ENCODE measurements around the gene DLL1.

Gene DLL1

DNA sequence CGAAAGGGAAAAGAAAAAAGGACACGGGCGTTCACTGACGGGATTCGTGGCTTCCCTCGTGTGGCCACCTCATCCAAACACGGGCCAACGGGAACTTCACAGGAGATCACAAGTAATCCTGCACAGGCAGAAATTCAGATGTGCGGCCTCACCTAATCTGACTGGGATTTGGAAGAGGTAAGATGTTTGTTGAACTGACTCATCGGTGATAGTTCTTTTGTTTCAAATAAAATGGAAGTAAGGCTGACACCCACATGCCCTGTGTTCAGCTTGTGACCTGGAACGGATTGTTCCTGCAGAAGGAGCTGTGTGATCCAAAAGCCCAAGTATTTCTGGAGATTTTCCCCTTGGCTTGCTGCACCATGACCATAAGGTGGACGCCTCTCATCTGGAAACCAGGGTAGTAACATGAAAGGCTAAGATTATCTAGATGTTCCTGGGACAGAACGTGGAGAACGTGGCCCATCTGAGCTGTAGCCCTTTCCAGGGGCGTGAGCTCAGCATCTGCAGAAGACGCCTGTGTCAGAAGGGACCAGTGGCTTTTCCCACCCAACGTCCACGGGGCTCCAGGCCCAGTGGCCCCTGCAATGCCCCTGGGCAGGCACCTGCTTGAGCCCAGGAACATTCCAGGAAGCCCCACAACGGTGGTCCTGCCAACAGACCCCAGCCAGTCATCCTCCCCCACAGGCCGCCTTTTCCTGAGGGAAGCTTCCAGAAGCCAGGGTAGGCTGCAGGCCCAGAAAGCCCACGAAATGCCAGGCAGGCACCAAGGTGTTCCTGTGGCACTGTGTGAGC, 39.7 kb downstream of the DLL1 start:
- no peak for ATAC-seq
- no peak for DNase-seq

DNA sequence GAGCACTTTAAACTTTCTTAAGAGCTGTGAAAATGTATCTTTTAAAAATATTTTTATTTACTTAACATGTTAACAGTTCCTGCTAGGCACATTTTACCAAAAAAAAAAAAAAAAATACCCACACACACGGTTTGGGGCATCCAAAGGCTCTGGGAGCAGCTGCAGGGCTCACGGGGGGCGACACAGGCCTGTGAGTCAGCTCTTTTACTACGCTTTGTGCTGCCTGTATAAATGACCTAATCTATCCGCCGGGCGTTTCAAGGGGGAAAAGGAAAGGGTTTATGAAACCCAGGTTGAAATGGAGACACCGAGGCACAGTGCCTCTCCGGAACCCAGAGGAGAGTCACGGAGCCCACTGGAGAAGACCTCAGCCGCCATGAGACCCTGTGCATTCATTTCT, 40.4 kb downstream of the DLL1 start:
- no peak for ATAC-seq
- DNase-seq: no peak

DNA sequence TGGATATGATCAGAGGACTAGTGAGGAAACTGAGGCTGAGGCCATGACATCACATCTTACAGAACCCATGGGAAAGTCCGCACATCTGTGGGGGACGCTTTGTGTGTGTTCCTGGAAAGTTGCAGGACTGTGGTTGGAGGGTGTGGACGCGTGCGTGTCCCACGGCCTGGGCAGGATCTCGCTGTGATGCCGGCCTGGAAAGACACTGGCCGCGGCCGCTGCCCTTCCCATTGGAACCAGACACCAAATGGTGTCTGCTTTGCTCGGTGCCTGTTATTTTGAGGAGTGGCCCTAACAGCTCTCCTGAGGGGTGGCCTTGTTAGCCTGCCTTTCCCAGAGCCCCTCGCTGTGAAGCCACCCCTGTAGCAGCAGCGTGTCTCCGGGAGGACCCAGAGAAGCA, 41.1 kb downstream of the DLL1 start:
- DNase-seq: no peak
- ATAC-seq: no peak

DNA sequence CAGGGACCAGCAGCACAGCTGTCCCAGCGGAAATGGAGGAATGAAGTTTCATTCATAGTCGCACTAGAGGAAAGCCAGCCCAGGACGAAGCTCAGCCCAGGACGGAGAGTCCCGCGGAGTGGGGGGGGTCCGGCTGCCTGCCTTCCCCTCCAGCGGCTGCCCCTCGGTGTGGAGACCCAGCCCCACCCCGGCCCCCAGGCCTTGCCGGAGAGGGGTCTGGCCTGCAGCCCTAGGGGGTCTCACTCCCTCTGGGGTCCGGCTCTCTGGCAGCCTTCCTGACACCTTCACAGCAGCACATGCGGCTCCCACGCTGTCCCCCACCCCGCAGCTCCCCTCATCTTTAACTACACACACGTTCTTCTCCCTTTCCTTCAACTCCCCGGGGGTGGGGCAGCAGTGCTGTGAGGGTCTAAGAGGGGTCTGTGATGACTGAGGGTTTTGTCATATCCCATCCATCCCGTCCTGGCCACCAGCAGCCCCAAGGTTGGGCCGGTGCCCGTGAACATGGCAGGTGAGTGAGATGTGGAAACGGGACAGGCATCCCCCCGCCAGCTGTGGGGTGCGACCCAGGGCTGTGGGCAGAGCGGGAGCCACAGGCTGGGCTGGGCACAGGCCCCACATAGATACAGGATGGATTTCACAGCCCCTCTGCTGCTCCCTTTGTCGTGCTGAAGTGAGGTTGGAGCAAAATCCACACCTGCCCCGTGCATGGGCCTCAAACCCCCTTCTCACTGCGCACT, 41.8 kb downstream of the DLL1 start:
- DNase-seq: no peak
- no peak for ATAC-seq

DNA sequence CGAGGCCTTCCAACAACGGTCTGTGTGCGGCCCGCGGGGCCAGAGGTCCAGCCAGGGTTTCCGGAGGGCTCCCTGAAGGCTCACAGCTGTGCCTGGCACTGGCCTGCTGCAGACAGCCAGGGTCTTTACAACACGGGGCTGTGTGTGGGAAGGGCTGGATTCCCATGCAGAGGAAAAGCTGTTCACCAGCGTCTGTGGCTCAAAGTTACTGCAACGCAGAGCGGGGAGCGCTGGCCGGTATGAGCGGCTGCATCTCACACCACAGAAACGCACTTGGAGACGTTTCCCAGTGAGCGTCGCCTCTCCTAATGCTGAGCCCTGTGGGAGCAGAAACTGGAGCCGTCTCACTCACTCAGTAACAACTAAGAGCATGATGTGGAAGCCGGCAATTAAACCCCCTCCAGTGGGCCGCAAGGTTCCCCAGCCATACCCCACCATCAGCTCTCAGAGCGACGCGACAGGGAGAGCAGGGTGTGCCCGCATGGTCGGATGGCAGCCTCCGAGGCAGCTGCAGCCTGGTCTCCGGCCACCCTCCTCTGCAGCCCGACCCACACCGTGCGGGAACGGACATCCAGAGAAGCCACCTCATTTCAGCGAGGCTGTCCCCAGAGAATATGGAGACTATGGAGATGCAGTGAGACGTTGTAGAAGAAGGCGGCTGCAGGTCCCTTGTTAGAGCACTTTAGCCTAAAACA, 42.6 kb downstream of the DLL1 start:
- DNase-seq (no peak), ATAC-seq (no peak)

DNA sequence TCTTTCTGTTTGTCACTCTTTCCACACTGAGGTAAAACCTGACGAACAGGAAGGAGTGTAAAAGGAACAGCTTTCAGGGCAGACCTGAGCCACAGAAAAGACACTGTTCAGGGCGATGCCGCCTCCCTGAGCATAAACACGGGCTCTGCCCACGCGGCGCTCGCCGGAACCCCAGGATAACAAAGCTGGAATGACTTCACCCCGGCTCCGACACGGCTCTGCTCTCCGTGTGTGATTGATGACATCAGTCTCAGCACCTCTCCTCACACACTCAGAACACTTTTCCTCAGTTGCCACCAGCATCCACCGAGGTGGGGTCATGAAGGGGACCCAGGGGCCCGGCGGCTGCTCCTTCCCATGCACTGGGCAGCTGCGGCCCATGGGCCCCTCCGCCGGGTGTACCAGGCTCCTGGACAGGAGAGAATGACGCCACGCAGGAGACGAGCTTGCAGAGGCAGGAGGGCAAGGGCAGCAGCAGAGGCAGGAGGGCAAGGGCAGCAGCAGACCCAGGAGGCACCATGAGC, 43.6 kb downstream of the DLL1 start:
- DNase-seq (no peak), ATAC-seq (no peak)

DNA sequence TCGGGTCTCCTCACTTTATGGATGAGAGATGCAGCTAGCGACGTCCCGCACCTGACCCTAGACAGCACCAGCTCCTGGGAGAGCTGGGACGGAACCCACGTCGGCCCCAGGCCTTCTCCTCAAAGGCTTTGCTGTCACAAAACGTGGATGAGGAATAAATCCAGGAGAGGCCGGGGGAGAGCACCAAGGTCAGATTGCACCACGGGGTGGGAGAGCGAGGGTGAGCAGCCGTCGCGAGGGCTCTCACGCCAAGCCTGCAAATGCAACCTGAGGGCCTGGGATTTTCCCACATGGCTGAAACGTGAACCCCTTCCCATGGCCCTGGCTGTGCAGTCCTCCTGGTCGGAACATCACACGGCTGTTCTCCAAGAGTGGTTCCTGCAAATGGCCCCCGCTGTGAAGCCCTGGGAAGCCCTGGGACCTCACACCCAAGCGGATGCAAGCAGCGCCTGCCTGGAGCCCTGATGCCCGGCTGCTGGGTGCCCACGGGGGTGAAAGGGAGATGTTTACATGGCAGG, 45.3 kb downstream of the DLL1 start:
- ATAC-seq (no peak), DNase-seq (no peak)

DNA sequence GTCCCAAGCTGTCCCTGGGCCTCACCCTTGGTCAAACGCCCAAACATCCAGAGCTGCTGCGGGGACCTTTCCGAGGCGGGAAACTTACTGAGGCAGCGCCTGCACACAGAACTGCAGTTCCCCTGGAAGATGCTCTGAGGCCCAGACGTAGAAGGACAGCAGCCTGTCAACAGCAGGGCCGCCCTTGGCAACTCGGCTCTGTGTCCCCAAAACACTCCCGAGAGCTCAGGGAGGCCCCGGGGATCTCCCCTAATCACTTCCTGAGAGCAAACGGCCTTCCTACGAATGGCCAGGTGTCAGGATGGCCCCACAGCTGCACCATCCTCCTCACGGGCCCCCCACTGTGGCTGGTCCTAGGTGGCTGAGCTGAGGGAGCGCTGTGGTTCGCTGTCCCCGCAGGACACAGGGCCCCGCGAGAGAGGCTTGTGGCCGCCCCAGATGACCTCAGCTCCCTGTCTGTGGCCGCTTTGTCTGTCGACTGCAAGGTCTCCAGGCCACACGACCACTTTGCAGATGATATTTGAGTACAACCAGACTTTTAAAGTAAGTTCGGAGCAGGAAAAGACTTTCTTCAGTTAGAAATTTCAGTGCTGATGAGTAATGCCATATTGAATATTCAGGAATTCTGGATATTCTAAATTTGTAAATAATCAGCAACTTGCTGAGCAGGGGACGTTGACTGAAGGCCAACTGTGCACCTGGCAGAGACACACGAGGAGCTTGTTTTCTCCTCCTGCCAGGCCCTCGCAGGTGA, 46.0 kb downstream of the DLL1 start:
- ATAC-seq: no peak
- DNase-seq: no peak

DNA sequence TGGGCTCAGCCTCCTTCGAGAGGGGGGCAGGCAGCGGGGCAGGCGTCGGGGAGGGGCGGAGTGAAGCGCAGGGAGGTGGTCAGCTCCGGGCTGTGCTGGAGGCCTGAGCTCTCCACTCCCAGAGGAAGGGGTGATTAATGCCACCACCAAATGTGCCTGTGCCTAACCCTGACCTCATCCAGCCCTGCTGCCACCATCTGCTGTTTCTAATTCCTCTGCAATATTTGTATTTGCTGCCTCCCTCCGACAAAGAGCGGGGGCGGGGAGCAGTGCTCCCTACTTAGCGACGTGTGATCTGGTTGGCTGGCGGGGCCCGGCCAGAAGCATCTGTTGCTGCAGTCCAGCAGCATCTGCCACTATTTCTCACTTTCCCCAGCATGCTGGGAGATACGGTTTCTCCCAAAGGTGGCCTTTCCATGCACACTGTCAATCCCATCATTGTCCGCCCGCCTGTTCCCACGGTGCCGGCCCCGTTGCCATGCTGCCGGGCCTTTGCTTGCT, 47.0 kb downstream of the DLL1 start:
- DNase-seq (no peak), ATAC-seq (no peak)

DNA sequence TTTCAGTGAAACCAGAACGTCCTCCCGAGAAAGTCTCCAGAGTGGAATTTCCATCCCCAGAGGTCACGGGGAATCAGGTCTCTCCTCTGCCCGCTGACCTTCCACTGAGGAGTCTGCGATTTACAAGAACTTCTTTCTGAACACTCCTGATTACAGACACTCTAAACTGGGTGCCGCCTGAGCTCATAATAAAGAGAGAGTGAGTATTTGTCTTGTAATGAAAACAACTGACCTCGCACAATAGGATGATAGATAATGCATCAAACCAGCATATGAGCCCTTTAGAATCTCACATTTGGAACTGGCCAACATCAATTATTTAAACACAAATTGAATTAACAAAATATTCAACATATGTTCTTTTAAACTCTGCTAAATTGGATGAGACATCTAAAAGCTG, 47.5 kb downstream of the DLL1 start:
- ATAC-seq: no peak

DNA sequence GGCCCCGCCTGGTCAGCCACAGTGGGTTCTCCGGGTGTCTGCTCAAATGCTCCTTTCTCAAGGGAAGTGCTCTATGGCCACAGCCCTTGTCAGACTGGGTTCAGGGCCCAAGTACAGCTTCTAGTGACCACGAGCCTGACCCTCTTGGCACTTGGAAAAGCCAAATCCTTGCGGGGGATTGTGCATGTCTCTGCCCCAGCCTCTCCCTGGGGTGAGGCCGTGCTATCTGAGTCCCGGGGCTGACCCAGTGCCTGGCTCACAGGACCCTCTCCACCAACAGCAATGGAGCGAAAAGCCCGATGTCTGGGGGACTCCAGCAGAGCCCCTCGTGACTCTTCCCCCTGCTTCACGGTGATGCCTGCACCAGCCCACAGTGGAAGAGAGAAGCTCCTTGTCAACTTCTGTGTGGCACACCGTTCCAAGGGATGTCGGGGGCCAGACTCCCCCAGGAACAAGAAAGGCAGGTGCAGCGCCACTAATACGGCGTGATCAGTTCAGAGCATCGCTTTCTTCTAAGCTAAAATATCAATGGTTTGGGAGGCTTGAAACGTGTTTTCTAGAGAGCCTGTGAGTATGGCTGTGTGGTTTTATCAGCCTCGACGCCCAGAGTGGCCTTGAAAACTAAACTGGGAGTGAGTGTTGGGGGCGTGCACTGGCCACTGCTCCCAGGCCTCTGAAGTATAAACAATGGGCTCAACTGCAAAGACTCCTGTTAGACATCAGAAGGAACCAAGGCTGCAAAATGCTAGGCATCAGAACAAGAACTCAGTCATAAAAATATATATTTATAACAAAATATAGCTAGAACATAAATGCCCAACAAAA, 51.9 kb downstream of the DLL1 start:
- no peak for DNase-seq
- no peak for ATAC-seq

More for the DNA sequence above, 47.5 kb downstream of the DLL1 start:
- no peak for DNase-seq

DNA sequence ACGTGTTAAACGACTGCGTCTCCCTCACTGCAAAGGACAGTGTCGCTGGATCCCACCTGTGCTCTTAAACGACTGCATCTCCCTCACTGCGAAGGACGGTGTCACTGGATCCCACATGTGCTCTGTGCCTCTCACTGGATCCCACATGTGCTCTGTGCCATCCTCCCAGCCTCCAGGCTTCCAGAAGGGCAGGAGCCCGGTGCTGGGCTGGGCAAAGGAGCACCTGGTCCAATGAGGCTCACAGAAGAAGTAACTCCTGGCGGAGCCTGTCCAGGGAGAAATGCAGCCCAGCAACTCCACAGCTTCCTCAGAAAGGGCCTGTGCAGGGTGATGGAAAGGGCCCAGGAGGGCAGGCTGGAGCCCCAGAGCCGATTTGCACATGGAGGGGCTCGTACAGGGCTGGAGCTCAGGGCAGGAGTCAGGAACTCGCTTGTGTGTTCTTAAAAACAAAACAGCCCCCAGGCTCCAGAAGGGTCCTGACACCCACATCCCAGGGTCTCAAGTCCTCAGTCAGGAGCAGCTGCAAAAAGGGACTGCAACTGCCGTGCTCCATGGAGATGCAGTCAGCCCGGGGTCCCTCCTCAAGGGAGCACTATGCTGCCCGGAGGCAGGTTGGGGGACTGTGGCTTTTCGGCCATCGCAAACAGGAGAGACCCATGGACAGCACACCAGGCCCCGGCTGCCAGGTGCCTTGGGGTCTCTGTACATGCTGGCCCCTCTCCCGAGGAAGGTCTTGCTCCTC, 52.7 kb downstream of the DLL1 start:
- DNase-seq: no peak
- ATAC-seq: no peak

DNA sequence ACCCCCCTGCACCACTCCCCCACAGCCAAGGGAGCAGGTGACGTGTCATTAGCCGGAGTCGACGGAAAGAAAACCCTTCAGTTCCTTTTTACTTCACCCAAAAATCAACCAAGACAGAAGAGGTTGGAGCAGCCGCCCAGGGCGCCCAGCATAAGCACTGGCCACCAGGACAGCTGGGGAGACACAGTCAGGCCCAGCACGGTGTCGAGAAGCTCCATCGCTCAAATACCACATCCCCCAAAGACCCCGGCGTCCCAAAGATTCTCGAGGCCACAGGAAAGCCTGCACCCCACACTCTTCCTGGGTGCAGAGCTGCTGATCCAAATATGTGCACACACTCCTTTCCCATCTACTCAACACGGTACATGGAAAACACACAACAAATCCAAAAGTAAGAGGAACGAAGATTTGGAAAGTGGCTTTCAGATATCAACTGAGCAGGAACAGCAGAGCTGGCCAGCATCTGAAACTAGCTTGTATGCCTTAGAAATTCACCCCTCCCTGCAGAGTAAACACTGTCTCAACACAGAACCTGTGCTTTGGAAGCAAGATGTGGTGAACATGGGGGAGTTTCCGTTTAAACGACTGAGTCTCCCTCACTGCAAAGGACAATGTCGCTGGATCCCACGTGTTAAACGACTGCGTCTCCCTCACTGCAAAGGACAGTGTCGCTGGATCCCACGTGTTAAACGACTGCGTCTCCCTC, 54.6 kb downstream of the DLL1 start:
- no peak for ATAC-seq
- DNase-seq: no peak

DNA sequence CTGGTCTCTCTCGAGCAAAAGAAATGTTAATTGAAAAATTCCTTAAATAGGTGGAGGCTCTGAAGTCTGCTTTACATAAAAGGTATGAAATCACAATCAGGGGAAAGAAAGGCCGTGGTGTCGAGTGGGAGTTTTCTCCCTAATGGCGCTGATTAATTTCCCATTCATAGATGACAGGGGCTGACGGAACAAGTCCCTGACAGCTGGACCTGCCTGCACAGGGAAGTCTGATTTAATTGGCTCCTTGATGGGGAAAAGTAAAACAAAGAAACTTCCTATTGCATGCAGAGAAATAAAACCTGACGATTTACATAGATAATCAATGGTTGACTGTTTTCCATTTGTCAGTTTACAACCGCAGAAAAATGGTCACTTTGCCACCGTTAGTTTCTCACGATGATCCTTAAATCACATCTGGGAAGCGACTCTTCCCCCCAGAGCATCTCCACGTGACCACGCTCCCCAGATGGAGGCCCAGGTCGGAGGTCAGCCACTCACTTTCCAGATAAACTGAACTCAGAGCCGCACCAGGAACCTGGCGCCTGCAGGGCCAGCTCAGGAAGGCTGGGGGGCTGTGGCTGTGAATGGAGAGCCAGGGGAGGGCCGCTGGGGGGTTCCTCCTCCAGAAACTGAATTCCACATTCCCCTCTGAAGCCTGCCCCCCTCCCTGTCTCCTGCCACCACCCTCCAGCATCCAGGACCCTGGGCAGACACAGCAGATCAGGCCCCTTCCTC, 55.3 kb downstream of the DLL1 start:
- ATAC-seq (no peak), DNase-seq (no peak)

DNA sequence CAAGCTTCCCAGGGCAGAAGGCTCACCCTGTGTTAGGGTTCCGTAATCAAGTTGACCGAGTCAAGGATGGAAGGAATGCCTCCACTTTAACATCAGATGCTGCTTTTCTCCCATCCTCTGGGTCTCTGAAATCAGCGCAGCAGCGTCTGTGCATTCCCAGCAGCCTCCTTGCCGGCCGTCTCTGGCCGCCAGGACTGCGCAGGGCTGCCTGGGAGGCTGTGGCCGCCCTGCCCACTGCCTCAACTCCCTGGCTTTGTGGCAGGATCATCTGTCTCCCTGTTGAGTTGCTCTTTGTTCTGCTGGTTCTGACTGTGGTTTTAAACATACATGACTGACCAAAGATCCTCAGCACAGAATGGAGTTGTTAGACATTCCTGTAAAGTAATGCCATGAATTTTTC, 56.5 kb downstream of the DLL1 start:
- no peak for DNase-seq
- no peak for ATAC-seq

DNA sequence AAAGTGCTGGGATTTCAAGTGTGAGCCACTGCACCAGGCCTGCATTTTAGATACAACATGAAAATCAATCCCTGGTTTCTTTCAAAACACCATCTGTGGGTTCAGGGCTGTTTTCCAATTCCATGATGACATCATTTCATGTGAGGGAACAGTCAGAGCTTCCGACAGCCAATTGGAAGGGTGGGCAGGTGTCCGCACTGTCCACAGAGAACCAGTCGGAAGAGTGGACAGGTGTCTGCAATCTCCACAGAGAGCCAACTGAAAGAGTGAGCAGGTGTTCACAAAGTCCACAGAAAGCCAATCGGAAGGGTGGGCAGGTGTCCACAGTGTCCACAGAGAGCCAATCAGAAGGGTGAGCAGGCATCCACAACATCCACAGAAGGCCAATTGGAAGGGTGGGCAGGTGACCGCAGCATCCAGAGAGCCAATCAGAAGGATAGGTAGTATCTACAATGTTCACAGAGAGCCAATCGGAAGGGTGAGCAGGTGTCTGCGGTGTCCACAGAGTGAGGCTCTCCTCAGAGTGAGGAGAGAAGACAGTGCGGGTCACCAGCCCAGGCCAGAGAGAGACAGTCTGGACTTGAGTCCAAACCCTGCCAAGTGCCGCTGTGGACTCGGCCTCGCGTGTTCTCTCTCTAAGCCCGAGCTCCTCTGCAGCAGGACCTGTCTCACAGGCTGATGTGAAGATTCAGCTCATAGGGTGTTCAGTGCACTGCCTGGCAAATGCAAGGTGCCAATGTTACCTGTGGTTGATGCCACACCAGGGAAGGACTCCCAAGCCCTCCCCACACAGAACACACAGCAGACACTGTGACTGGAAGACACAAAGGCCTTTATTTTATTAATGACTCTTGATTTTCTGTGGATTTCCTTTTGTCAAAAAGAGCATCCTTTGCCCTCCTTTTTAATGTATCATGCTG, 57.3 kb downstream of the DLL1 start:
- ATAC-seq (no peak), DNase-seq (no peak)
